Activated naive CD4-positive, alpha-beta T cell (primary cell): ENCODE data around the gene FERMT2.

Experiments
- DNase-seq, 4 experiments: peaks; one replicate each; lab custom pipeline; 2025; lab: John Stamatoyannopoulos, UW

Gene FERMT2

GRCh38 chr14:52862632-52863333, 88.1 kb downstream of the FERMT2 start:
- no peak for DNase-seq

GRCh38 chr14:52861403-52861802, 89.4 kb downstream of the FERMT2 start:
- DNase-seq, result no peak

DNA sequence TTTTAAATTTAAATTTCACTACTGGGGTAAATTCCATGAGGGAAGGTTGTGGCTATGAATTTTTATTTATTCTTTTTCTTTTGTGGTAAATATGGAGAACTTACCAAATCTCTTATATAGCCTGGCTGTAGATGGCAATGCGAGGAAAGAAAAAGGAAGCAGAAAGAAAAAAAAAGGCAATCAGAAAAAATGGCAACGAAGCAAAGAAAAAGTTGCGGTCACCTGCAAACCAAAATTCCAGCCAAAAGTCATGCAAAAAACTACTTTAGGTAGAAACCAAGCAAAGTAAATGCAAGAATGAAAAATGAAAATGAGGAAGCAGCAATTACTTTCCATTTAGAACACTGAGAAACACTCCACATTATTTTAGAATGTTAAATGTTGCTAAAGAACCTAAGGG, 89.9 kb downstream of the FERMT2 start:
- DNase-seq, result no peak

GRCh38 chr14:52860209-52860608, 90.6 kb downstream of the FERMT2 start:
- no peak for DNase-seq

DNA sequence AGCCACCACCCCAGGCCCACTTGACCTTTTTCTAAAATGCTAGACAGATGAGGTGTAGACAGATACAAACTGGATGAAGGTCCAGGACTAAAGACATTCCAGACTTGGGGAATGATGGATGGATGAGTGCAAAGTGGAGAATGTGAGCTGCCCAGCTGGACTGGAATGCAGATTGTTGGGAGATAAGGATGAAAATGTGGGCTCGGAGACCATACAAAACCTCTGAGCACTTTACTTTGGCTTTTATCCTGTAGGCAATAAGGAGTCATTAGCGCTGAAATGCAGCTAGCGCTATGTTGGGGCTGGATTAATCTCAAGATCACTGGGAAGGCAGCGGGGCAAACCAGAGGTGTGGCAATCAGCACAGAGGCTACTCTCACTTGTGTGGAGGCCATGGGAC, 94.7 kb downstream of the FERMT2 start:
- no peak for DNase-seq

GRCh38 chr14:52853522-52853854, 97.4 kb downstream of the FERMT2 start:
- no peak for DNase-seq

GRCh38 chr14:52852810-52853521, 97.9 kb downstream of the FERMT2 start:
- no peak for DNase-seq

DNA sequence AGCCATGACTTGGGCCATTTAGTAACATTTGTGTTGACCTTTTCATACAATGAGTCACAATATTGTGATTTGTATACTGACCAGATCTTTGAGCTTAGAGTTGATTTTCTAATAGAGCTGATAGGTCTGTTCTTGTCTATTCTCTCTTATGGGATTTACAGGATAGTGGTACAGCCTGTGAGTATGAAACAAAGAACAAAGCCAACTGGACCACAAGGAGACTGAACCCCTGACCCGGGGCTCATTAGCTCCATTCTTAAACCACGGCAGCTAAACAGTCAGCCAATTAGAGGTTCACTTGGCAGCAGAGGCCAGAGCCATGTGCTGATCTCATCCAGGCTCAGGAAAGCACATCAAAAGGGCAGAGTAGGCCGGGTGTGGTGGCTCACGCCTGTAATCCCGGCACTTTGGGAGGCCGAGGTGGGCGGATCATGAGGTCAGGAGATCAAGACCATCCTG, 100.4 kb downstream of the FERMT2 start:
- DNase-seq, result no peak

- no peak for DNase-seq
Measured at GRCh38 chr14:52848626-52849025, 102.2 kb downstream of the FERMT2 start.

- no peak for DNase-seq
Measured at GRCh38 chr14:52846591-52846990, 104.3 kb downstream of the FERMT2 start.

- no peak for DNase-seq
Measured at GRCh38 chr14:52845081-52845480, 105.8 kb downstream of the FERMT2 start.

GRCh38 chr14:52844262-52845060, 106.4 kb downstream of the FERMT2 start:
- DNase-seq, result no peak

DNA sequence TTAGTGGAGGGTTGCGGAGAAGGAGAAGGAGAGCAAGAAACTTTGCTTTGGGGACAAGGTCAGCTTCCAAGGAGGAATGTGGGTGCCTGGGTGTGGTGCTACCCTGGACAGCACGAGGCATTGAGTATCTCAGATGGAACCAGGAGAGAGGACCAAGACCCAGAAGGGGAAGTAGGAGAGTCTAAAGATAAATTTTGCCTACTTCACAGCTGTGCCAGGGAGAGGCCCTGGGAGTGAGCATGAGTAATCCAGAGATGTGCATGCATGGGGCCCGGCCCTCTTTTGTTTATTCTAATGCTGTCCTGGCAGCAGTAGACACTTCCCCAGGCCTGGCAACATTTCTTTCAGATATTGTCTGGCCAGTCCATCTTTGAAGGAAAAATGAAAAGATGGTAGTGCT, 110.0 kb downstream of the FERMT2 start:
- no peak for DNase-seq

DNA sequence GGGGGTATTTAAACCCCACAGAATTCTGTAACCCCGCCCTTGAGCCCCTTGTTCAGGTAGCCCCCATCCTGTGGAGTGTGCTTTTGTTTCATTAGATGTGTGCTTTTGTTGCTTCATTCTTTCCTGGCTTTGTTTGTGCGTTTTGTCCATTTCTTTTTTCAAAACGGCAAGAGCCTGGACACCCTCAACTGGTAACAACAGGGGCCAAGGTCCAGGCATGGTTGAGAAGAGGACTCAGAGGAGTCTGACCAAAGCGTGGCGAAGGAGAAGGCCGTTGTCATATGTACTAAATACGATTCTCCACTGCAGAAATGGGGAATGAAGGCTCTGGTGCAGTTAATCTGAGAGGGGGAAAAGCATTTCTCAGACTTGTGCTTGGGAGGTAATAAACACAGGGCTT, 113.4 kb downstream of the FERMT2 start:
- no peak for DNase-seq

DNA sequence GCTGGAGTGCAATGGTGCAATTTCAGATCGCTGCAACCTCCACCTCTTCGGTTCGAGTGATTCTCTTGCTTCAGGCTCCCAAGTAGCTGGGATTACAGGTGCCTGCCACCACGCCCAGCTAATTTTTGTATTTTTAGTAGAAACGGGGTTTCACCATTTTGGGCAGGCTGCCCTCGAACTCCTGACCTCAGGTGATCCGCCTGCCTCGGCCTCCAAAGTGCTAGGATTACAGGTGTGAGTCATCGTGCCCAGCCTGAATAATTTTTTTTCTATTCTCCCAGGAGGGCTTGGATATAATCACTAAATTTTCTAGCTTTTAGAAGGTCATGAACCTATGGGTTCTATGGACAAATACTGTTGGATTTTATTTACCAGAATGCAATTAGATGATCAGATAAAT, 114.8 kb downstream of the FERMT2 start:
- DNase-seq, result no peak

GRCh38 chr14:52835122-52835903, 115.5 kb downstream of the FERMT2 start:
- DNase-seq, result no peak

GRCh38 chr14:52834440-52834842, 116.4 kb downstream of the FERMT2 start:
- no peak for DNase-seq

GRCh38 chr14:52833891-52834290, 117.0 kb downstream of the FERMT2 start:
- no peak for DNase-seq

GRCh38 chr14:52829527-52830185, 121.2 kb downstream of the FERMT2 start:
- no peak for DNase-seq

DNA sequence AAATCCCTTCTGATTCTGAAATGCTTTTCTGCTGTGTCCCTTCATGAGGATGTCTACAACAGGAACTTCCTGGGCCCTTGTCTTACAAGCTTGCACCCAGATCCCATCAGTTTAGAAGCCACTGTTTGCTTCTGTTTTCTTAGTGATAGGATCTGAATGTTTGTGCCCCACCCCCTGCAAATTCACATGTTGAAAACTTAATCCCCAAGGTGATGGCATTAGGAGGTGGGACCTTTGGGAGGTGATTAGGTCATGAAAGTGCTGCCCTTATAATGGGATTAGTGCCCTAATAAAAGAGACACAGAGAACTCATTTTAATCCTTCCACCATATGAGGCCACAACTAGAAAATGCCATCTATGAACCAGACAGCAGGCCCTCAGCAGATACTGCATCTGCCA, 123.4 kb downstream of the FERMT2 start:
- no peak for DNase-seq

- no peak for DNase-seq
Measured at GRCh38 chr14:52825085-52825484, 125.8 kb downstream of the FERMT2 start.

- no peak for DNase-seq
Measured at GRCh38 chr14:52824462-52824861, 126.4 kb downstream of the FERMT2 start.
